CMK (cell line): ENCODE results near the gene PPP1R9B.

Experiments
- DNase-seq: peaks from one replicate; pipeline ENCODE4 v3.0.0-alpha.2; 2010; ENCODE audit warnings: low read depth

PPP1R9B gene, protein sequence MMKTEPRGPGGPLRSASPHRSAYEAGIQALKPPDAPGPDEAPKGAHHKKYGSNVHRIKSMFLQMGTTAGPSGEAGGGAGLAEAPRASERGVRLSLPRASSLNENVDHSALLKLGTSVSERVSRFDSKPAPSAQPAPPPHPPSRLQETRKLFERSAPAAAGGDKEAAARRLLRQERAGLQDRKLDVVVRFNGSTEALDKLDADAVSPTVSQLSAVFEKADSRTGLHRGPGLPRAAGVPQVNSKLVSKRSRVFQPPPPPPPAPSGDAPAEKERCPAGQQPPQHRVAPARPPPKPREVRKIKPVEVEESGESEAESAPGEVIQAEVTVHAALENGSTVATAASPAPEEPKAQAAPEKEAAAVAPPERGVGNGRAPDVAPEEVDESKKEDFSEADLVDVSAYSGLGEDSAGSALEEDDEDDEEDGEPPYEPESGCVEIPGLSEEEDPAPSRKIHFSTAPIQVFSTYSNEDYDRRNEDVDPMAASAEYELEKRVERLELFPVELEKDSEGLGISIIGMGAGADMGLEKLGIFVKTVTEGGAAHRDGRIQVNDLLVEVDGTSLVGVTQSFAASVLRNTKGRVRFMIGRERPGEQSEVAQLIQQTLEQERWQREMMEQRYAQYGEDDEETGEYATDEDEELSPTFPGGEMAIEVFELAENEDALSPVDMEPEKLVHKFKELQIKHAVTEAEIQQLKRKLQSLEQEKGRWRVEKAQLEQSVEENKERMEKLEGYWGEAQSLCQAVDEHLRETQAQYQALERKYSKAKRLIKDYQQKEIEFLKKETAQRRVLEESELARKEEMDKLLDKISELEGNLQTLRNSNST

DNA sequence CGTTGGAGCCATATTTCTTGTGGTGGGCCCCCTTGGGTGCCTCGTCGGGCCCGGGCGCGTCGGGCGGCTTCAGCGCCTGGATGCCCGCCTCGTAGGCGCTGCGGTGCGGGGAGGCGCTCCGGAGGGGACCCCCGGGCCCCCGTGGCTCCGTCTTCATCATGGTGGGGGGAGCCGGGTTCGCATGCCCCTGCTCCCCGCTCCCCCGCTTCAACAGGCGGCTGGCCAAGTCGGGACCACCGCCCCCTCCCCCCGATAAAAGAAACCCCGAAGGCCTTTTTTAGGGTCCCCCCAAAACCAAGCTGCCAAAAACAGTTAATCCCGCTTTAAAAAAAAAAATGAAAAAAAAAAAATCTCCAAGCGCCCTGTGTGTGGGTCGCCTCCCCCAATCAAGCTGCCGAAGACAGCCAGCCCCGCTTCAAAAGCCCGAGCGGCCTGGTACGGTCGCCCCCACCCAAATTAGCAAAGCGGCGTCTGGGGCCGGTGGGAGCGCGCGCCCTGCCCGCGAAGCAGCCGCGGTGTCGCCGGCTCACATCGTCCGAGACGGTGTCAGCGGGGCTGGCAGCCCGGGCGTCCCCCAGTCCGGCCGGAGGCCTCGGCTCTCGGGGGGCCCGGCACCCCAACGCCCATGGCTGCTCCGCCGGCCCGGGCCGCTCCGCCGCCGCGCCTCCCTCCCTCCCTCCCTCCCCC, at the start of gene PPP1R9B:
Gene PPP1R9B, minus strand, starts transcription at position 324 of the 687 bp plus-strand sequence. Its CDS starts 164 bp downstream, at position 160.
- DNase-seq, result no peak

- DNase-seq, result no peak
Observed at GRCh38 chr17:50199803-50200456, 49.5 kb upstream of the PPP1R9B start.

DNA sequence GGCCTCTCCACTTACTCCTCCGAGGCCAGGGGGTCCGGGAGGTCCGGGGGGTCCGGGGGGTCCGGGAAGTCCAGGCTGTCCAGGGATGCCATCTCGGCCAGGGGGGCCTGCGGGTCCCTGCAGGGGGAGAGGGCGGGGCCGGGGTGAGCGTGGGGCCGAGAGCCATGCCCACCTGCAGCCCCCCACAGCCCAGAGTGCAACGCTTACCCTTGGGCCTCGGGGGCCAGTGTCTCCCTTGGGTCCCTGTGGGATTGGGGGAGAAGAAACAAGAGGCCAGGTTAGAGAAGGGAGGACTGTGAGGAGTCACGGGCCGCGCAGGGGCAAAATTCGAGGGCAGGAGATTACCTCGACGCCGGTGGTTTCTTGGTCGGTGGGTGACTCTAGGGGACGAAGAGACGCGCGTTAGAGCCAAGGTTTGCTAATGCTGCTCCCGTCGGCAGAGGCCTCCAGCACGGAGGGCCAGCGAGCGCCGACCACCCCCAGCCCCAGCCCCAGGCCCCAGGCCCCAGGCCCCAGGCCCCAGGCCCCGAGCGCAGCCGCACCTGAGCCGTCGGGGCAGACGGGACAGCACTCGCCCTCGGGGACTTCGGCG, 48.8 kb upstream of the PPP1R9B start:
- no peak for DNase-seq

- no peak for DNase-seq
Observed at GRCh38 chr17:50198026-50198669, 47.7 kb upstream of the PPP1R9B start.

DNA sequence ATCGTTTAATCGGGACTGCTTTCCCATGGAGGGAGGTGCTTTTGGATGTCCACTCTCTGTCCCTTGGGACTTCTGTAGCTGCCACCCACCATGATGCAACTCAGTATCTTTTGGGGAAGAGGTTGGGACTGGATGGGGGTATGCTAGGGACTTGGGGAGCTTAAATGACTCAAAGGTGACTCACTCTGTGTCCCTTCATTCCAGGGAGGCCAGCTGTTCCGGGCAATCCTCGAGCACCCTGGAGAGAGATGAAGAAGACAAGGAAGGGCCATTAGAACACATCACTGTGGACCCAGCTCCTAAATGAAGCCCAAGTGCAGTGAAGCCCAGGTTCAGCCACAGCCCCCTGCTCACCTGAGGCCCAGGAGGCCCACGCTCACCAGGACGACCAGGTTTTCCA, 46.3 kb upstream of the PPP1R9B start:
- no peak for DNase-seq

GRCh38 chr17:50196036-50196435, 45.6 kb upstream of the PPP1R9B start:
- DNase-seq, result no peak

GRCh38 chr17:50194934-50195865, 44.7 kb upstream of the PPP1R9B start:
- DNase-seq, result no peak

DNA sequence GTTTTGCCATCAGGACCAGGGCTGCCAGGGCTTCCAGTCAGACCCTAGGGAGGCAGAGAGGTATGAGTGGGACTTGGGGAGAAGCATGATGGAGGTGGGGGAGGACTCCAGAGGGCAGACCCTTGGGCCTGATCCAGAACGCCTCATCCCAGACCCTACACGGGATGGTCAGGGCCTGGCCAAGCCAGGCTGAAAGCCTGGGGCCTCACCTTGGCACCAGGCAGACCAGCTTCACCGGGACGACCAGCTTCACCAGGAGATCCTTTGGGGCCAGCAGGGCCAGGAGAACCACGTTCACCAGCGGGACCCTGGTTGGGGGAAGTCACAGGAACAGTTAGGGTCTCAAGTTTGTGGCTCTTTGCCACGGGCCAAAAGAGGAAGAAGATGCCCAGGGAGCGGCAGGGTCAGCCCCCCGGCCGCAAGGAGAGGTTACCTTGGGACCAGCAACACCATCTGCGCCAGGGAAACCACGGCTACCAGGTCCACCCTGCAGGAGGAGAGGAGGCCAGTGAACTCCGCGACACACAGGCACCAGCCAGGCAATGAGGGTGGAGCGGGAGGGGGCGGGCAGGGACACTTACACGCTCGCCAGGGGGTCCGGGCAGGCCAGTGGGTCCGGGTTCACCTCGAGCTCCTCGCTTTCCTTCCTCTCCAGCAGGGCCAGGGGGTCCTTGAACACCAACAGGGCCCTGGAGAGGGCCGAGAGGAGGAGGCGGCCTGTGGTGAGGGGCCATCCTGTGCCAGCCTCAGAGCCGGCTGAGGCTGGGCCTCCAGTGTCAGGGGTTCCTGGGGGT, 43.9 kb upstream of the PPP1R9B start:
- DNase-seq, result no peak

GRCh38 chr17:50192618-50193291, 42.3 kb upstream of the PPP1R9B start:
- no peak for DNase-seq

GRCh38 chr17:50192144-50192617, 41.7 kb upstream of the PPP1R9B start:
- DNase-seq, result no peak

GRCh38 chr17:50191359-50192143, 41.1 kb upstream of the PPP1R9B start:
- no peak for DNase-seq

DNA sequence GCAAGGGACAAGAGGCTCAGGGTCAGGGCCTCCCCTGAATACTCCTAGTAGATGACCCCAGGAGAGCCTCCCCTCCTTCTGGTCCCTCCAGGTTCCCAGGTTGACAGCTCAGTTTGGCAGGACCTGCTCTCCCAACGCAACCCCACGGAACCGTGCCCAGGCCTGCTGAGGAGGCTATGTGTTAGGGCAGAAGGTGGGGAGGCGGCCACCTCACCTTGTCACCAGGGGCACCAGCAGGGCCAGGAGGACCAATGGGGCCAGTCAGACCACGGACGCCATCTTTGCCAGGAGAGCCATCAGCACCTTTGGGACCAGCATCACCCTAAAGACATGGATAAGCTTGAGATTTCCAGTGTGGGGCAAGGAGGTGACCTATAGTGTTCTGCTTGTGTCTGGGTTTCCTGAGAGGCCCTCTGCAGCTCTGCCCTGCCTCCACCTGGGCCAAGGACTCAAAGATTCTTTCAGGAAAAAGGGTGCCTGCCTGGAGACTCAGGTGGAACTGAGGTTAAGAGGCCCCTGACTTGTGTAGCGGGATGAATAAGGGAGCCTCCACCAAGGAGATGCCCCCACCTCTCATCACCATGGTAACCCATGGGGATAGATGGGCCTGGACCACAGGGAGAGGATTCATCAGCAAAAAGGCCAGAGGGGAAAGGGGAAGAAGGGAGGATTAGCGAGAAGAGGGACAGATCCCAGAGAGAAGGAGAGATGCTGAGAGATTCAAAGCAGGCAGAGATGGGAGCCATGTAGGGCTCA, 40.3 kb upstream of the PPP1R9B start:
- no peak for DNase-seq

DNA sequence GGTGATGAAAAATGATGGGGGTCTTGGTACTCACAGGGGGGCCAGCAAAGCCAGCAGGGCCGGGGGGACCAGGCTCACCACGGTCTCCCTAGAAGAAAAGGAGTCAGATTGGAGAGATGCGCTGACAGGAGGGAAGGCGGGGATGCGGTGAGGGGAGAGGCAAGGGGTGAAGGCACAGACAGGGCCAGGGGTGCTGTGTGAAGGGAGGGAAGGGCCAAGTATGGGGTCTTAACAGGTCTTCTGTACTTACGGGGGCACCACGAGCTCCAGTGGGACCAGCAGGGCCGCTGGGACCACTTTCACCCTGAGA, 39.8 kb upstream of the PPP1R9B start:
- DNase-seq, result no peak

DNA sequence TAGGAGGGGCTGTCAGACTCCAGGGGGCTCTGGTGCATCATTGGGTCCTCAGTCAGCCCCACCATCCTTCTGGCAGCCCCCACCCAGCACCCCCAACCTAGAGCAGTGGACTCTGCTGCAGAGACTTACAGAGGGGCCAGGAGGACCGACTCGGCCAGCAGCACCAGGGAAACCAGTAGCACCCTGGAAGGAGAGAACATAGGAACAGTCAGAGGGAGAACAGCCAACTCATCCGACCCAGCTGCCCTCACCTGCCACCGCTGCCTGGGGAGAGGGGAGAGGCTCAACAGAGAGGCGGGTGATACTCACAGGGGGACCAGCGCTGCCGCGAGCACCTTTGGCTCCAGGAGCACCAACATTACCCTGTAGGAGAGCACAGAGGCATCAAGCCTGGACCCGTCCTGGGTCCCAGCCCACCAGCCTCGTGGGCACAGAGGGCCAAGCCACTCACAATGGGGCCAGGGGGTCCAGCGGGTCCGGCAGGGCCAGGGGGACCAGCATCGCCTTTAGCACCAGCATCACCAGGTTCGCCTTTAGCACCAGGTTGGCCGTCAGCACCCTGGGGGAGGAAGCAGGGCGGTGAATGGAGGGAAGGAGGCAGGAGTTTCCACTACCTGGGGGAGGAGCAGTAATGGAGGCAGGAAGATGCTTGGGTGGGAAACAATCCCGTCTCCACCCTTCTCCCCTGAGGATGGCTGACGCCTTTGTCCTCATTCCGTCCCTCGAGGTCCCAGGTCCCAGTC, 39.2 kb upstream of the PPP1R9B start:
- no peak for DNase-seq

- DNase-seq, result no peak
Observed at GRCh38 chr17:50188921-50189549, 38.6 kb upstream of the PPP1R9B start.

DNA sequence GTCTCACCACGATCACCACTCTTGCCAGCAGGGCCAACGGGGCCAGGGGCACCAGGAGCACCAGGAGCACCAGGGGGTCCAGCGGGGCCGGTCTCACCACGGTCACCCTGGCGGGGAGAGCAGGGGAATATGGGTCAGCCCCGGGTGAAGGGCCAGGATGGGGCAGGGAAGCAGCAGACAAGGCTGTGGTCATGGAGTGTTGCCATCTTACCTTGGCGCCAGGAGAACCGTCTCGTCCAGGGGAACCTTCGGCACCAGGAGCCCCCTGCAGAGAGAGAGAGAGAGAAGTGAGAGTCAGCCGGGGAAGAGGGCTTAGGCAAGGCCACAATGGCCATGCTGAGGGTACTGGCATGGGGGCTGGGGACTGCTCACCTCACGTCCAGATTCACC, 38.0 kb upstream of the PPP1R9B start:
- no peak for DNase-seq
